Bronchial epithelial cell (primary cell): Measurements from ENCODE around the gene FGF18. TPM values are rescaled to one million over a fixed set of nuclear protein-coding genes. Genes with fewer than 3 reads are reported as not detected.

Source experiments
- DNase-seq: peaks from one replicate; pipeline ENCODE4 v3.0.0-alpha.2; 2010; ENCODE audit warnings: low read depth
- FAIRE-seq: peaks from 2 replicates; lab custom pipeline; 2011; peaks lifted over from hg19 to GRCh38; lab: Jason Lieb, UNC
- H3K27me3 ChIP-seq: 2 replicates; pipeline ENCODE4 v1.5.1; 2011; ENCODE audit warnings: low read length; ENCODE audit not compliant: control insufficient read depth, insufficient read depth
- H3K36me3 ChIP-seq: 2 replicates; pipeline ENCODE4 v1.5.1; 2011; ENCODE audit warnings: low read length; ENCODE audit not compliant: control insufficient read depth, insufficient read depth
- H3K4me3 ChIP-seq: 2 replicates; pipeline ENCODE4 v1.5.1; 2011; ENCODE audit warnings: mild to moderate bottlenecking, low read depth, low read length, control low read depth
- total RNA-seq: library from RNA; depleted of rRNA; stranded (reverse); fragments of >200 nt; gene quantifications from 2 replicates; pipeline ENCODE4 v1.2.1, GENCODE V29; 2014
- TF ChIP-seq, protein P1 (sequence below): IDR thresholded peaks from 2 replicates; pipeline ENCODE4 v1.5.1; 2011; ENCODE audit warnings: mild to moderate bottlenecking, moderate library complexity, low read length, control low read depth, inconsistent platforms; ENCODE audit not compliant: insufficient read depth, severe bottlenecking

The FGF18 gene
- total RNA-seq, 1 donor from 2014 or later: not detected

DNA sequence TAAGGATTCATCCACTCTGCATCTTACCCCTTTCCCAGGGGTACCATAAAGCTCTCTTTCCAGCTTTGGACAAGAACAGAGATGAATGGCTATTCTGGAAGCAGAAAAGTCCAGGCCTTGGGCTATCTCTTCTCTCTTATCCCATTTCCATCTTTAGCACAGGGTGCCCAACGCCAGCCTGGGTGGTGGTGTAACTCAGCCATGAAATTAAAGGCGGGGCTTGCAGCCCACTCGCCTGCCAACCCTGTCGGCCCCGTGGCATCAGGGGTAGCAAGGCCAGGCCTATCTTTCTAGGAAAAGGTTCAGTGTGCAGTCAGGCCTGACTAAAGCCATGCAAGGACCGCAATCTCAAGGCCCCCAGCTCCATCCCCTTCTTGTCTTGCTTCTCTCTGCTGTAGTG, 78.7 kb downstream of the FGF18 start:
- Histone ChIP-seq H3K4me3 (no peak overlapping the region), H3K36me3 (no peaks in the 10 kb centered on the region), H3K27me3 (peaks cover 2% of the 10 kb centered on the region)
- TF ChIP-seq, protein P1, sequence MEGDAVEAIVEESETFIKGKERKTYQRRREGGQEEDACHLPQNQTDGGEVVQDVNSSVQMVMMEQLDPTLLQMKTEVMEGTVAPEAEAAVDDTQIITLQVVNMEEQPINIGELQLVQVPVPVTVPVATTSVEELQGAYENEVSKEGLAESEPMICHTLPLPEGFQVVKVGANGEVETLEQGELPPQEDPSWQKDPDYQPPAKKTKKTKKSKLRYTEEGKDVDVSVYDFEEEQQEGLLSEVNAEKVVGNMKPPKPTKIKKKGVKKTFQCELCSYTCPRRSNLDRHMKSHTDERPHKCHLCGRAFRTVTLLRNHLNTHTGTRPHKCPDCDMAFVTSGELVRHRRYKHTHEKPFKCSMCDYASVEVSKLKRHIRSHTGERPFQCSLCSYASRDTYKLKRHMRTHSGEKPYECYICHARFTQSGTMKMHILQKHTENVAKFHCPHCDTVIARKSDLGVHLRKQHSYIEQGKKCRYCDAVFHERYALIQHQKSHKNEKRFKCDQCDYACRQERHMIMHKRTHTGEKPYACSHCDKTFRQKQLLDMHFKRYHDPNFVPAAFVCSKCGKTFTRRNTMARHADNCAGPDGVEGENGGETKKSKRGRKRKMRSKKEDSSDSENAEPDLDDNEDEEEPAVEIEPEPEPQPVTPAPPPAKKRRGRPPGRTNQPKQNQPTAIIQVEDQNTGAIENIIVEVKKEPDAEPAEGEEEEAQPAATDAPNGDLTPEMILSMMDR: no peak
- DNase-seq (no peak), FAIRE-seq (no peak)

DNA sequence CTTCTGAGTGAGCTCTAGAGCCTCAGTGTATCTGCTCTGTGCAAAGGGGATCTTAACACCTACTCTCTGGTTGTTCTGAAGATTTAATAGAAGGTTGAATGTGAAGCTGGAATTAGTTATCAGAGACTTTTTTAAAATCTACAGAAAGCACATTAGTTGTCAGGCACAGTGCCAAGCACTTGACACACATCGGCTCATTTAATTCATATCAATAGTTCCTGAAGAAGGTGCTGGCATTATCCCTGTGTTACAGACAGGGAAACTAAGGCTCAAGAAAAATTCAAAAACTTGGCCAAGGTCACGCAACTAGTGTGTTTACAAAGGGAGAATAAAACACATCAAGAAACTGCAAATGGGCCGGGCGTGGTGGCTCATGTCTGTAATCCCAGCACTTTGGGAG, 80.2 kb downstream of the FGF18 start:
- H3K36me3 ChIP-seq: no peaks in the 10 kb centered on the region
- H3K4me3 ChIP-seq: no peak overlapping the region
- TF ChIP-seq, protein P1: no peak
- peaks cover 2% of the 10 kb centered on the region for H3K27me3 ChIP-seq
- FAIRE-seq: no peak
- no peak for DNase-seq

DNA sequence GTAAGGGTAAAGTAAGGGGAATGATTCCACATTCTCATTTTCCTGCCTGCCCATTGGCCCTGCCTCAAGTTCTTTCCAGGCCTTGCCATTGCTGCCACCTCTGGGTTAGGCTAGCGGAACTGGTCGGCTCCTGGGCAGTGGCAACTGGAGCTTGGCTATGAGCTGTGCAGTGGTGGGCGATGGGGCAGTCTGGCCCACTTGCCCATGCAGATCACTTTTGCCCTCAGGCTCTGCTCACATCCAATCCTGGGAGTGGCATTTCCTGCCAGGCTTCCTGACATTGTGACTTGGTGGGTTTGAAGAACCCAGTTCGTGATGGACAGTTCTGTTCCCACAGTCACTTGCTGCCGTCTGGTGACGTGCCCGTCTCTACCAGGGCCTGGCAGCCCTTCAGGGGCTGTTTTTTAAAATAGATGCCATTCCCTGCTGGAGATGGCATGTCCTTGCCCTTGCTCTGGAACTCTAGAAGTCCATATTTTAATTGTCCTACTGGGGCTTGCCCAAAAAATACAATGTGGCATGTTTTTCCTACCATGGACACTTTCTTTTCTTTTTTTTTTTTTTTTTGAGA, 86.1 kb downstream of the FGF18 start:
- no peaks in the 10 kb centered on the region for H3K27me3 ChIP-seq
- H3K4me3 ChIP-seq: no peak overlapping the region
- FAIRE-seq (no peak), DNase-seq (no peak)
- no peaks in the 10 kb centered on the region for H3K36me3 ChIP-seq
- TF ChIP-seq, protein P1: no peak

DNA sequence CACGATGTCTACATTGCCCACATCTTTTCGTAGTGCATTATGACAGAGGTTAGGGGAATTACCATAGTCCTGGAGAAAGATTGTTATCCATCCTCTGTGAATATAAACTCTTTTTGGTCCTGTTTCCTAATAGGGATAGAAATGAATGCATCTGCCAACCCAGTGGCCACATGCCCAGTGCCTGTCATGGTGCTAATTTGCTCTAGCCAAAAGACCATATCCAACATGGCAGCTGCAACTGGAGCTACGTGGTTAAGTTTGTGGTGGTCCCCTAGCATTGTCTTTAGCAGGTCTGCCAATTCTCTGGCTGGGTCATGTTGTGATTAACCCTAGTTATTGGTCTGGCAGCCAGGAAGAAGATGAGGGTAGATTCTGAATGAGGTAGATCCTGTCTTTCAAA, 87.5 kb downstream of the FGF18 start:
- no peak for DNase-seq
- Histone ChIP-seq H3K27me3 (no peaks in the 10 kb centered on the region), H3K36me3 (no peaks in the 10 kb centered on the region), H3K4me3 (no peak overlapping the region)
- TF ChIP-seq, protein P1: no peak
- FAIRE-seq: no peak

Other genes with a start within 250 kb of the FGF18 start
- not detected in 2 replicates for gene TLX3, start 110.4 kb upstream of the FGF18 start, total RNA-seq
- 1,055 and 2,049 TPM in 2 replicates for gene NPM1, start 31.8 kb upstream of the FGF18 start, total RNA-seq